GM12878 (cell line): ENCODE data around the gene WASF1. TPM values are rescaled to one million over a fixed set of nuclear protein-coding genes. Genes with fewer than 3 reads are reported as not detected.

Experiments
- ATAC-seq: fragments of 200-7000 bp; cut with Tn5 transposase; 3 replicates; pipeline ENCODE4 v1.9.1; 2020; ENCODE audit warnings: mild to moderate bottlenecking, moderate library complexity
- BruUV-seq: library from RNA; stranded (reverse); fragments of 400-500 nt; replicated peaks from 2 replicates; lab custom pipeline; 2021; lab: Mats Ljungman, UMichigan
- CTCF ChIA-PET: fragments of 300-600 bp; sonication (Branson Sonifier 250); formaldehyde crosslinking; extraction: SDS; loops from one replicate; lab custom pipeline; 2021; ENCODE audit warnings: inconsistent platforms; lab: Yijun Ruan, JAX
- POLR2A ChIA-PET: fragments of 350-600 bp; formaldehyde crosslinking; extraction: SDS; loops from one replicate; lab custom pipeline; 2021; ENCODE audit warnings: inconsistent platforms; lab: Charles Lee
- RAD21 ChIA-PET: fragments of 300-600 bp; sonication (Branson Sonifier 250); formaldehyde crosslinking; loops from one replicate; lab custom pipeline; 2023; ENCODE audit warnings: antibody characterized with exemption; ENCODE audit not compliant: unreplicated experiment; lab: Charles Lee
- SMC1A ChIA-PET: fragments of 300-600 bp; sonication (Branson Sonifier 250); formaldehyde crosslinking; loops from one replicate; lab custom pipeline; 2023; ENCODE audit not compliant: unreplicated experiment, uncharacterized antibody; lab: Charles Lee
- DNase-seq: peaks from one replicate; pipeline ENCODE4 v3.0.0-alpha.2; 2011; ENCODE audit warnings: low read depth, low spot score
- FAIRE-seq: peaks from 3 replicates; lab custom pipeline; 2011; peaks lifted over from hg19 to GRCh38; lab: Jason Lieb, UNC
- H2AFZ ChIP-seq: 2 replicates; pipeline ENCODE4 v1.6.0; 2011; ENCODE audit warnings: low read depth, low read length, control low read depth; ENCODE audit not compliant: control insufficient read depth
- H3K27ac ChIP-seq: 2 replicates; pipeline ENCODE4 v1.5.1; 2011; ENCODE audit warnings: control low read depth; ENCODE audit not compliant: control insufficient read depth, insufficient read depth
- H3K27me3 ChIP-seq, 2 experiments: replicated peaks in 1 of 2; 2 replicates each; pipeline versions ENCODE4 v1.6.0 to v1.6.1; 2011; ENCODE audit warnings: low read length in 1 of 2; ENCODE audit not compliant: control insufficient read depth in 2 of 2, insufficient read depth in 2 of 2
- H3K36me3 ChIP-seq, 2 experiments: 2 replicates each; pipeline ENCODE4 v1.5.1; 2011; ENCODE audit warnings: low read length in 1 of 2; ENCODE audit not compliant: control insufficient read depth in 2 of 2, insufficient read depth in 2 of 2
- H3K4me1 ChIP-seq: 2 replicates; pipeline ENCODE4 v1.6.1; 2011; ENCODE audit warnings: mild to moderate bottlenecking, low read length, moderate library complexity, mixed read lengths; ENCODE audit not compliant: control insufficient read depth, insufficient read depth
- H3K4me2 ChIP-seq: 2 replicates; pipeline ENCODE4 v1.6.0; 2011; ENCODE audit warnings: control low read depth; ENCODE audit not compliant: control insufficient read depth, insufficient read depth
- H3K4me3 ChIP-seq: fragments of 200-600 bp; sonication (generic); 2 replicates; pipeline ENCODE4 v1.5.1; 2016
- H3K79me2 ChIP-seq: 2 replicates; pipeline ENCODE4 v1.6.0; 2011; ENCODE audit warnings: low read length; ENCODE audit not compliant: control insufficient read depth, insufficient read depth
- H3K9ac ChIP-seq: 2 replicates; pipeline ENCODE4 v1.8.0; 2011; ENCODE audit warnings: low read length, control low read depth, mixed read lengths; ENCODE audit not compliant: control insufficient read depth, insufficient read depth
- H3K9me3 ChIP-seq: replicated peaks from 3 replicates; pipeline ENCODE4 v1.5.1; 2011; ENCODE audit warnings: mild to moderate bottlenecking, low read length; ENCODE audit not compliant: control insufficient read depth, insufficient read depth
- H4K20me1 ChIP-seq: 2 replicates; pipeline ENCODE4 v1.6.0; 2011; ENCODE audit not compliant: control insufficient read depth, insufficient read depth
- CBX5 ChIP-seq: sonication (generic); IDR thresholded peaks from 2 replicates; pipeline ENCODE4 v1.6.1; 2016; ENCODE audit warnings: low read depth, moderate library complexity, mild to moderate bottlenecking, inconsistent platforms
- EP300 ChIP-seq, 2 experiments: fragments of 150-350 bp in 1 of 2; IDR thresholded peaks; 2 replicates each; pipeline ENCODE4 v1.6.1; 2011 to 2012; ENCODE audit warnings: low read depth in 2 of 2, low read length in 2 of 2, borderline replicate concordance in 1 of 2, improper control_type of control experiment in 1 of 2, inconsistent platforms in 1 of 2; ENCODE audit not compliant: control insufficient read depth in 1 of 2
- IRF4 ChIP-seq: IDR thresholded peaks from 2 replicates; pipeline ENCODE4 v1.6.1; 2011; ENCODE audit warnings: low read depth, low read length
- MTA2 ChIP-seq: fragments of 450-650 bp; IDR thresholded peaks from 2 replicates; pipeline ENCODE4 v1.6.1; 2016; ENCODE audit warnings: low read depth, mild to moderate bottlenecking, moderate library complexity
- NRF1 ChIP-seq: conservative IDR thresholded peaks from 2 replicates; pipeline ENCODE4 v1.6.1; 2011; ENCODE audit warnings: mild to moderate bottlenecking, low read depth, low read length, improper control_type of control experiment
- POU2F2 ChIP-seq: IDR thresholded peaks from 3 replicates; pipeline ENCODE4 v1.6.1; 2011; ENCODE audit warnings: low read depth, mild to moderate bottlenecking, low read length, borderline replicate concordance
- SIN3A ChIP-seq: IDR thresholded peaks from 2 replicates; pipeline ENCODE4 v1.6.1; 2012; ENCODE audit warnings: low read depth, low read length, improper control_type of control experiment
- YBX1 ChIP-seq: fragments of 450-650 bp; IDR thresholded peaks from 2 replicates; pipeline ENCODE4 v1.6.1; 2016; ENCODE audit warnings: antibody characterized with exemption
- ZNF622 ChIP-seq: fragments of 450-650 bp; IDR thresholded peaks from 2 replicates; pipeline ENCODE4 v1.6.1; 2017; ENCODE audit warnings: mild to moderate bottlenecking, inconsistent platforms
- ZSCAN29 ChIP-seq: fragments of 450-650 bp; IDR thresholded peaks from 2 replicates; pipeline ENCODE4 v1.6.1; 2017; ENCODE audit warnings: mild to moderate bottlenecking, moderate library complexity
- WGBS: methylation state at CpG from one replicate; pipeline ENCODE4 v1.1.6; 2016; ENCODE audit warnings: low lambda C conversion rate; ENCODE audit not compliant: insufficient replicate concordance, insufficient coverage; ENCODE audit errors: missing lambda C conversion rate; 5-methylcytosine and 5-hydroxymethylcytosine counted together
- in situ Hi-C: fragments of 300-500 bp; cut with MboI; formaldehyde crosslinking; loops from 9 replicates; pipeline ENCODE4 v1.14.3; 2018; ENCODE audit warnings: mixed read lengths
- intact Hi-C: fragments of 100-400 bp; cut with micrococcal nuclease; formaldehyde crosslinking; loops from one replicate; pipeline ENCODE4 v1.14.2; 2022; ENCODE audit not compliant: unreplicated experiment
- polyA plus RNA-seq, 11 experiments: library from polyadenylated mRNA; depleted of rRNA in 4 of 11; unstranded in 6 of 11; stranded (reverse) in 5 of 11; fragments of >200 nt; fragmentation: Nextera tagmentation in 4 of 11; fragmentation: Illumina TruSeq in 1 of 11; extraction: Ambion mirVana in 4 of 11; extraction: Trizol in 1 of 11; gene quantifications; 1 replicate in 1 of 11; 2 replicates in 10 of 11; pipeline versions ENCODE4 v1.2.1 to v1.2.3, GENCODE V29; 2011 to 2016; ENCODE audit warnings: inconsistent platforms in 2 of 11, missing spikeins in 2 of 11, low read depth in 1 of 11
- total RNA-seq, 4 experiments: library from RNA; depleted of rRNA in 3 of 4; stranded (reverse); fragments of >200 nt in 3 of 4; fragmentation: Illumina TruSeq in 1 of 4; extraction: Trizol in 1 of 4; gene quantifications; 2 replicates each; pipeline versions ENCODE4 v1.2.1 to v1.2.3, GENCODE V29; 2013 to 2021
- TF ChIP-seq, protein P1 (sequence below): IDR thresholded peaks from 2 replicates; pipeline ENCODE4 v1.6.1; 2012; ENCODE audit warnings: low read depth, low read length, improper control_type of control experiment
- TF ChIP-seq, protein P2 (sequence below): IDR thresholded peaks from 2 replicates; pipeline ENCODE4 v1.6.1; 2012; ENCODE audit warnings: low read depth, low read length, improper control_type of control experiment

Gene WASF1
- total and polyA plus RNA-seq, 10 of the 15 experiments (the other 5 are each of a cell fraction or from before 2014, with no cell fraction given): 1.3 to 10.2 (median 4.5) TPM

DNA sequence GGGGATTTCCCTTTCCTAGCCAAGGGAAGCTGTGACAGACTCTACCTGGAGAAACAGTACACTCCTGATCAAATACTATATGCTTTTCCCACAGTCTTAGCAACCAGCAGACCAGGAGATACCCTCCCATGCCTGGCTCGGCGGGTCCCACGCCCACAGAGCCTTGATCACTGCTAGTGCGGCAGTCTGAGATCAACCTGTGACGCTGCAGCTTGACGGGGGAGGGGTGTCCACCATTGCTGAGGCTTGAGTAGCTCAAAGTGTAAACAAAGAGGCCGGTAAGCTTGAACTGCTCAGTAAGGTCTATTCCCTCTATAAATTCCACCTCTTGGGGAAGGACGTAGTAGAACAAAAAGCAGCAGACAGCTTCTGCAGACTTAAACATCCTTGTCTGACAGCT lies 63.2 kb downstream of the WASF1 start:
- H4K20me1 ChIP-seq: no peaks in the 10 kb centered on the region
- RAD21 ChIA-PET: no interaction called here
- TF ChIP-seq EP300 (IDR thresholded peaks at IDR 0.05; ENCODE audit: borderline replicate concordance in 1 of 2, control insufficient read depth in 1 of 2, low read depth in 2 of 2, low read length in 2 of 2): no peak
- no peak for TF ChIP-seq ZSCAN29
- TF ChIP-seq CBX5: no peak
- no peak for TF ChIP-seq YBX1
- TF ChIP-seq, protein P1, sequence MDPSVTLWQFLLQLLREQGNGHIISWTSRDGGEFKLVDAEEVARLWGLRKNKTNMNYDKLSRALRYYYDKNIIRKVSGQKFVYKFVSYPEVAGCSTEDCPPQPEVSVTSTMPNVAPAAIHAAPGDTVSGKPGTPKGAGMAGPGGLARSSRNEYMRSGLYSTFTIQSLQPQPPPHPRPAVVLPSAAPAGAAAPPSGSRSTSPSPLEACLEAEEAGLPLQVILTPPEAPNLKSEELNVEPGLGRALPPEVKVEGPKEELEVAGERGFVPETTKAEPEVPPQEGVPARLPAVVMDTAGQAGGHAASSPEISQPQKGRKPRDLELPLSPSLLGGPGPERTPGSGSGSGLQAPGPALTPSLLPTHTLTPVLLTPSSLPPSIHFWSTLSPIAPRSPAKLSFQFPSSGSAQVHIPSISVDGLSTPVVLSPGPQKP: no peak
- TF ChIP-seq MTA2: no peak
- no peak for TF ChIP-seq ZNF622
- no peak for TF ChIP-seq SIN3A
- TF ChIP-seq, protein P2, sequence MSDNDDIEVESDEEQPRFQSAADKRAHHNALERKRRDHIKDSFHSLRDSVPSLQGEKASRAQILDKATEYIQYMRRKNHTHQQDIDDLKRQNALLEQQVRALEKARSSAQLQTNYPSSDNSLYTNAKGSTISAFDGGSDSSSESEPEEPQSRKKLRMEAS: no peak
- no peak for TF ChIP-seq POU2F2
- TF ChIP-seq IRF4: no peak
- no peak for TF ChIP-seq NRF1
- SMC1A ChIA-PET: no interaction called here
- 83% methylated on average over 8 of the region's 8 CpGs for WGBS
- H3K4me3 ChIP-seq: no peak overlapping the region
- no peaks in the 10 kb centered on the region for H3K79me2 ChIP-seq
- CTCF ChIA-PET: no interaction called here
- DNase-seq (no peak), ATAC-seq (no peak), FAIRE-seq (no peak)
- H3K9me3 ChIP-seq: no peaks in the 10 kb centered on the region
- no peak overlapping the region for H2AFZ ChIP-seq
- H3K27me3 ChIP-seq: no peaks in the 10 kb centered on the region
- no peaks in the 10 kb centered on the region for H3K36me3 ChIP-seq
- POLR2A ChIA-PET: interaction anchor here (0.6 kb wide), 1 partner anchor 186 kb away, joined by 3 read pairs; no protein-coding TSS in a partner anchor
- in situ Hi-C loops: no loop called here
- intact Hi-C loops: no loop called here
- H3K4me2 ChIP-seq: no peak overlapping the region
- no TSS peak for BruUV-seq
- H3K4me1 ChIP-seq: no peaks in the 10 kb centered on the region
- no peak overlapping the region for H3K27ac ChIP-seq
- H3K9ac ChIP-seq: no peak overlapping the region
